Measurements from ENCODE around the gene FREM1.

DNA sequence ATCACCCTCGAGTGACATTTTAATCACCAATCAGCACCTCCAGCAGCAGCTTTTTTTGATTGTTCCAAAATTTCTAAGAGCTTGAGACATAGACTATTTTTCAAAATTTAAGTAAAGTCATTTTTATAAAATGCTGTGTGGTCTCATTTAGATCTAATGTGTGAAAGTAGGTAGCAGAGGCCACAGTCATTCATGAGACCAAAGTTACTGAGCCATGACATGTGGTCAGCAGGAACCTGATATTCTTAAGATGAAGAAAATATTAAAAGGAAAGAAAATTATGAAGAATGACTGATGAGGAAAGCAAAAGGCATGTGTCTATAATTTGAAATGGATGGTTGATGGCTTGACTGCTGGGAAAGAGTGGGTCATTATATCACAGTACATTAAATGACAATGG is 7.2 kb downstream of the FREM1 start:
- TF ChIP-seq PATZ1 (CRISPR knock-in tag; IDR thresholded peaks at IDR 0.05; ENCODE audit: borderline replicate concordance) (no peak), SNAI2 (CRISPR knock-in tag; IDR thresholded peaks at IDR 0.05) (no peak), ESRRG (CRISPR knock-in tag; IDR thresholded peaks at IDR 0.05) (no peak), RARB (CRISPR knock-in tag; IDR thresholded peaks at IDR 0.05) (no peak), CREB5 (CRISPR knock-in tag; IDR thresholded peaks at IDR 0.05; ENCODE audit: low read depth) (no peak), GLIS3 (CRISPR knock-in tag; IDR thresholded peaks at IDR 0.05) (no peak), ARNTL (CRISPR knock-in tag; IDR thresholded peaks at IDR 0.05; ENCODE audit: borderline replicate concordance, low read depth) (no peak), ZNF8 (CRISPR knock-in tag; IDR thresholded peaks at IDR 0.05) (no peak), TOX (CRISPR knock-in tag; IDR thresholded peaks at IDR 0.05; ENCODE audit: borderline replicate concordance) (no peak), ZFP3 (CRISPR knock-in tag; IDR thresholded peaks at IDR 0.05) (no peak), CSDC2 (CRISPR knock-in tag; IDR thresholded peaks at IDR 0.05) (no peak), ZFP30 (CRISPR knock-in tag; IDR thresholded peaks at IDR 0.05) (no peak)

Measured in SK-N-SH treated with all-trans-retinoic acid at 6 μM for 48 hours (cell line).